ENCODE measurements around the gene RPH3AL.

Gene RPH3AL

GRCh38 chr17:193841-194806 is 158.5 kb downstream of the RPH3AL start:
- no peak for DNase-seq

DNA sequence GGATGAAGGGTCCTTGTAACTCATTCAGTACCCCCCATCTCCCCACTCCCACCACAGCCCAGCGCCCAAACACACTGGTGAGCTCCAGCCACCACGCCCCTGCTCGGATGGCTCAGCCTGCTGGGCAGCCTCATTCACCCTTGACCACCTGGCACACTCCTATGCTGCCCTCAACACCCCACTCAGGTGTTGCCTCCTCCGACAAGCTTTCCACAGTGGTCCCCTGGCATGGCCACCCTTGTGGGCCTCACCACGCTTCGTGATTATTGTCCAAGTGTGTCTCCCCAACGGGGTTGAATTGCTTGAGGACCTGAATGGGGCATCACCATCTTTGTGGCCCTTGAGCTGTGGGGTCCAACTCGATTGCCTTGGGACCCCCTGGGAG is 159.2 kb downstream of the RPH3AL start:
- DNase-seq = no peak

GRCh38 chr17:192666-193425 is 159.8 kb downstream of the RPH3AL start:
- DNase-seq = no peak

GRCh38 chr17:189444-189843 is 163.2 kb downstream of the RPH3AL start:
- no peak for DNase-seq

GRCh38 chr17:187130-187529 is 165.5 kb downstream of the RPH3AL start:
- no peak for DNase-seq

DNA sequence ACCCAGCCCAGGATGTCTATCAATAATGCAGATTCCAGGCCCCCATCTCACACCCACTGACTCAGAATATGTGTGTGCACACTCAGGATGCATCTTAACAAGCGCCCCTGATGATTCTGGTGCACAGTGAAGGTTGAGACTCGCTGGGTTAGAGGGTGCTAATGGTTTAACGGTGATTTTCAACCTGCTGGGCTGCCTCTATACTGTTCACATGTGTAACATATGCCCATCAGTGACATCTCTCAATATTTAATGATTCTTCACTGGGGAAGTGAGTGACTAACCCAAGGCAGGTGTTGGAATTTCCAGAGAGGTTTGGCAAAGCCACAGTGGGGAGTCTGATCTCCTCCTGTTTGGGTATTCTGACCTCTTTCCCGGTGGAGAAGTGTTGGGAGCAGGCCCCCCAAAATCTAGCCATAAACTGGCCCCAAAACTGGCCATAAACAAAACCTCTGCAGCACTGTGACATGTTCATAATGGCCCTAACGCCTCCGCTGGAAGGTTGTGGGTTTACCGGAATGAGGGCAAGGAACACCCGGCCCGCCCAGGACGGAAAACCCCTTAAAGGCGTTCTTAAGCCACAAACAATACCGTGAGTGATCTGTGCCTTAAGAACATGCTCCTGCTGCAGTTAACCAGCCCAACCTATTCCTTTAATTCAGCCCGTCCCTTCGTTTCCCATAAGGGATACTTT is 167.0 kb downstream of the RPH3AL start:
- no peak for DNase-seq

DNA sequence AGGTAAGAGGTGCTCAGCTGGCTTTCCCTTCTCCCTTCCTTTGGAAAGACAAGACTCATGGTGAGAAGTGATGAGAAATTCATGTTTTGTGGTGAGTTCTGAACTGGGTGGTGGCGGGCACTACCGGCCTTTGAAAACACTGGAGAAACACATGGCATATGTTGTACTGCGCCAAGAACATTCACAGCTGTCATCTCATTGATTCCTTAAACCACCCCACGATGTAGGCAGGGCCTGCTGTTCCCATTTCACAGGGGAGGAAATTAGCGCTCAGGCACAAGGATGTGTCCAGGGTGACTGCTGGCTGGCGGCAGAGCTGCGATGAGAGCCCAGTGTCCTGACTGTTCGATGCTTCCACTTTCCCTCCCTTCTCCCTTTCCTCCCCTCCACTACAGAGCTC is 169.6 kb downstream of the RPH3AL start:
- DNase-seq = no peak

DNA sequence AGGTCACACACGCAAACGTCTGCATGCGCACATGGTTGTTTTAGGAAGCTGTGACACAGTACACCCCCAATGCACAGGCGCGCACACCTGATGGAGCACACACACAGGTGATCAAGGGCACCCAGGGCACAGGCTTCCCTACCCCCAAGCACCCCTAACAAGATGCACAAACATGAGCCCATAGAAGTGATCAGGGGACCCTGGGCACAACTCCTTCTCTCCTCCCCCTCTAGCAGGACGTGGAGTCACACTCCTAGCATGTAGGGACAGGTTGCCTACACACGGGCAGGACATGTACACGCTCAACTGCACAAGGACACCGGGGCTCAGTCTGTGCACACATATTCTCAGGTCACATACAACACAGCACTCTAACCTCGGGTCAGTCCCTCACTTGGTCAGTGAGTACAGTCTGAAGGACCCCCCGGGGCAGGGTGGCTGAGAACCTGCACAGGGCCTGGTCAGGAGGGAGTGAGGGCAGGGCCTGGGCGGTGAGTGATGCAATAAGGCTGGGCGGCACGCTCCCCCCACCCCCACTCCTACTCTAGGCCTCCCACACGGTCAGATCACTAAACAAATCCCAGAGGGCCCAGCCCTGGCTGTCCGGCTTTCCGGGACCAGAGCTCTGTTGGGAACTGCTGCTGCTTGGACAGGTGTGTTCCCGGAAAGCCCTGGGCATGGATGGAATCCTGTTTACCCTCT is 170.4 kb downstream of the RPH3AL start:
- DNase-seq = no peak

DNA sequence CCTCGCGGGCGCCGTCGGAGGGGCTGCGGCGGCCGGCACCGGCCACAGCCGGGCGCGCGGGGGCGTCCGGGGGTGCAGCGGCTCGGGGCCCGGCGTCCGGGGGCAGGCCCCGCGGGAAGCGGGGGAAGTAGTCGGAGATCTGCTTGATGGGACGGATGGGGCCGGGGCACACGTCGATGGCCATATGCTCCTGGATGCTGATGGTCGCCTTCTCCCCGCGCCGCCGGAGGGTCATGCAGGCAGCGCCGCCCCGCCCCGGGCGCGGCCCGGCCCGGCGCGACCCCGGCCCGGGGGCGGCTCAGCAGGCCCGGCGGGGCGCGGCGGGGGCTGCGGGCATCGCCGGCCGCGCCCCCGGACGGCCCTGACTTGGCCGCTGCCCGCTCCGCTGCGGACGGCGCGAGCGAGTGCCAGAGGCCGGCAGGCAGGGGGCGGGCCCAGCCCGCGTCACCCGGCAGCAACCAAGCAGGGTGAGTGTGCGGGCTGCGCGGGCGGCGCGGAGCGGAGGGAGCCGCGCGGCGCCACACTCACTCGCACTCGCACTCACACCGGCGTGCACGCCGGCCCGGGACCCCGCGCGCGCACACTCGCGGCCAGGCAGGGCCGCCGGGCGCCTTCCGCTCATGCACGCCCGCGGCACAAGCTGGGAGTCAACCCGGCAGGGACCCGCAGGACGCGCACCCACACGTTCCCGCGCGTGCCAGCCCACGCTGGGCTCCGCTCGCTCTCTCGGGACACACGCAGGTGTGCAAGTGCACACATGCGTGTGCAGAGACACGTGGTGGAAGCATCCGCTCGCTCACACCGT is 171.2 kb downstream of the RPH3AL start, which contains the start of gene DOC2B:
DOC2B (minus strand) TSS at position 406 of the 805 bp plus-strand sequence; CDS start at position 235, 171 bp downstream.
- peak; percentile 5 for DNase-seq

DNA sequence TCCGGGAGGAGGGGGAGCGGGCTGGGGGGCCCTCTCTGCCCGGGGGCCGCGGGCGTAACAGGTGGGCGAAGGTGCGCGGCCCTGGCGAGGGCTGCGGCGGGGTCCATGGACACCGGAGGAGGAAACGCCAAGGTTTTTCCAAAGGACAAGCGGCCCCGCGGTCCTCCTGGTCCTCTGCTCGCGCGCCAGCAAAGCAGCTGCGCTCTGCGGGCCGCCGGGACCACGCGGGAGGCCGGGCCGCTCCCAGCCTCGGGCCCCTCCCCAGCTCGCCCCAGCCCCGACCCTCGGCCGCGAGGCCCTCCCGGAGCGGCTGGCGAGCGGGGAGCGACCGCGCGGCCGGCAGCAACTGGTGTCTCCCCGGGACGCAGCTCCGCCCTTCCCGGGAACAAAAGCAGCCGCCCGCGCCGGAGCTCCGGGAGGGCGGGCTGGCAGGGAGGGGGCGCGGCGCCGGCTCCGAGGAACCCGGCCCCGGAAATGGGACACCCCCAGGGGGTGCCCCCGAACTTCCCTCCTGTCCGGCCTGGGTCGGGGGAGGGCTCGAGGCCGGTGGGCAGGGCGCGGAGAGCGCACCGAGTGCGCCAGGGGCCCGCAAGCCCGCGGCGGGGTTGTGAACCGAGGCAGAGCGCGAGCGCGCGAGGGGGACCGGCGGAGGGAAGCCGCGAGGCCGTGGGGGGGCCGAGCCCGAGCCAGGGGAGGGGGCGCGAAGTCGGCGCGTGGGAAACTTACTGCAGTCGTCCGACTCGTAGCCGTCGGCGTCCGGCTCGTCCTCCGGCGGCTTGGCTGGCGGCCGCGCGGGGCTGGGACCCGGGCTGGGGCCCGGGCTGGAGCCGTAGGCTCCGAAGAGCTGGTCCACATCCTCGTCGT is 172.0 kb downstream of the RPH3AL start:
- DNase-seq = no peak

DNA sequence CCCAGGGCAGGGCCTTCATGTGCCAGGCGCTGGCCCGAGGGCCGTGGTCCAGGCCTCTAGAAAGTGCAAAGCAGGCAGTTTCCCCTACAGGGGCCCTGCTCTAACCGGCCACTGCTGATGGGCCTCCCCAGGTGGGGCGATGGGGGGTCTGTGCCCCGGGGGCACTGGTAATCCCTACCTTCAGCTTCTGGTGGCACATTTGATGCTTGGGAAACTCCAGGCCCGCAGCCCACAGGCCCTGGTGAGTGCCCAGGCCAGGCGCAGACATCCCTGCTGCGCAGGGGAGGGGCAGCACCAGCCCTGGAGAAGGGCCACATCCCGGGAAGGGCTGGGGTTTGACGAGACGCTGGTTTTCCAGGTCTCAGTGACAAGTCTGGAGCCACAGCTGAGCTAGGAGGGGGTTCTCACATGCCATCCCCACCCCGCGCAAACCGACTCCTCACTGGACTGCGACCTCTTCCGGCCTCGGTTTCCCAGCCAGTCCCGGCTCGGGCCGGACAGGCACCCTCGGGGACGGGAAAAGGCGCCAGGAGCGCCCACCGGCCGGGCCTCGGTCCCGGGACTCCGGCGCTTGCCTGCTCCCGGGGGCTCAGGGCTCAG is 172.7 kb downstream of the RPH3AL start:
- DNase-seq = no peak

DNA sequence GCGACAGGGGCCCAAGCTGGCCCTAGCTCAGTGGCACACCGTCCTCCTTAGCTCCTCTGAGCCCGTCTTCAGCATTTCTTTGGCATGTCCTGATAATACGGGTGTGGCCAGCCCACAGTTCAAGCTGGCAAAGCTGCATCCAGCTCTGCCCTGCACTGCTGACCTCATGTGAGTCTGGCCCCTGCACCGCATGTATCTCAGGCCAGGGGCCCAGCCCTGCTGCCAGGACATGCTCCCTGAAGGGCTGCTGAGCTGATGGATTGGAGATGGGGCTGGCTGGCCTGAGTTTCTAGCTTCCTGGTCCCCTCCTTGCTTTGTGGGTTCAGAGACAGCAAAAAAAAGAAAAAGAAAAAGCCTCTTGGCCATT is 173.6 kb downstream of the RPH3AL start:
- no peak for DNase-seq

GRCh38 chr17:178292-179065 is 174.1 kb downstream of the RPH3AL start:
- DNase-seq = no peak

GRCh38 chr17:177762-178161 is 174.8 kb downstream of the RPH3AL start:
- no peak for DNase-seq

- no peak for DNase-seq
Measured at GRCh38 chr17:177155-177554, 175.5 kb downstream of the RPH3AL start.

DNA sequence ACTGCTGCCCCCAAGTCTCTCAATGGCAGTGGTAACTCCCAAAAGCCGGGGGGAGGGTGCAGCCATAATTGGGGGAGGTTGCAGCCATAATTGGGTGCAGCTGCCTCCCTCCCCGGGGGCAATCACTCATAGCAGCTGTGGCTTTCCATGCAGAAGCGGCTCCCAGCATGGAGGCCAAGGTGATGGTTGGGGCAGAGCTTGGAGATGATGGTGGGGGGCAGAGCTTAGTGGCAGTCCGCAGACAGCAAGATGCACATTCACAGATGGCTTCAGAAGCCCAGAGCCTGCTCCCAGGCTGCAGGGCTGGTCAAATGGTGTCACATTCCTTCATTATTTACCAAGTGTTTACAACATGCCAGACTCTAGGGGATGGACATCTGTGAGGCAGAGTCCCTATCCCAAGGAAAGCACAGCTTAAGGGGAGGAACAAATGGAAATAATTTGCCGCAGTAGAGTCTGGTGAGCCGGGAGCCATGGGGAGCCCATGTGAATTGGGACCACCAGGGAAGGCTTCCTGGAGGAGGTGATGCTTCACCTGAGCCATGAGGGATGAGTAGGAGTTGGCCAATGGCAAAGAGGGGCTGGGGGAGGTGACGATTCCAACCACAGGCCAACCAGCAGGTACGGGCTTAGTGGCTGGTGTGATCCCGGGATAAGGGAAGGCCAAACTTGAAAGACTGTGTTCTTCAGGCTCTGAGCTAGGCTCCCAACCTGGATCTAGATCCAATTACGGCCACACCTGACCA is 179.3 kb downstream of the RPH3AL start:
- DNase-seq = no peak

DNA sequence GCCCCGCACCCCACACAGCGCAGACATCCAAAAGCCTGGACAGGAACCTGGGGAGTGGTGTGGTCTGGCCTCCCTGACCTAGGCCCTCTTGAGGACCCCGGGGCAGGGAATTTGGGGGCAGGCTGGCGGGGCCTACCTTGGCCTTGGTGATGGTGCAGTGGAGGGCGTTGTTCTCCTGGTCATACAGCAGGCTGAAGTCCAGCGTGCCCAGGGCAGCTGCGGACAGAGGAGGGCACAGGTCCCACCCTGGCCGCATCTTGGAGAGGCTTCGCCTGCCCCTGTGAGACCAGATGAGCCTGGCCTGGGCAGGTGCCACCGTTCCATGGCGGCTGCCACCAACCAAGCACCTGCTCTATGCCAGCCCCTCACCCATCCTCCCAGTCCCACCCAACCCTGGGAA is 180.2 kb downstream of the RPH3AL start:
- no peak for DNase-seq

- DNase-seq = no peak
Measured at GRCh38 chr17:171871-172270, 180.7 kb downstream of the RPH3AL start.

GRCh38 chr17:170130-170670 is 182.4 kb downstream of the RPH3AL start:
- no peak for DNase-seq

Measured in NCI-H774 (cell line).